Measurements from ENCODE around the gene MAP4. TPM values are rescaled to one million over a fixed set of nuclear protein-coding genes. Genes with fewer than 3 reads are reported as not detected.

MAP4 gene
- total RNA-seq, 1 donor from 2014 or later: 54.6 TPM

DNA sequence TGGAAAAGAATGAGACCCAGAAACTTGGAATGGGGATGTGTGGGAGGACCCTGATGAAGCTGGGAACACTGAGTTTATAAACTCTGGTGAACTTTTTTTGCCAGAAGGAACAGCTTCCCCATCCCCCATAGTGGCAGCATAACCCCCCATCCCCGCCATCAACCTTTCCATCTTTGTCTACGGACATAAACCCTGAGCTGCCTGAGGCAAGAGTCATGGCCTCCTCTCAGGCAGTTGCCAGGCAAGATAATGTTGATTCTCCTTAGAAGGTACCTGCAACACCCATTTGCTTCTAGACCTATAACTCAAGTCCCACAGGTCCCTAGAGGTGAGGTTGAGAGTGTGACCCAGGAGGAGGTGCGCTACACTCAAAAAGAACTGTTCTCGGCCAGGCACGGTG is 11.5 kb downstream of the MAP4 start:
- no peak overlapping the region for H3K4me3 Mint-ChIP-seq
- Histone ChIP-seq H3K4me1 (no peaks in the 10 kb centered on the region), H3K27me3 (no peaks in the 10 kb centered on the region), H3K4me3 (no peak overlapping the region), H2AFZ (replicated peaks) (no peak overlapping the region), H3K79me2 (ENCODE audit: low read depth) (peaks cover 13% of the 10 kb centered on the region), H3F3A (ENCODE audit: low read depth) (no peaks in the 10 kb centered on the region), H3K9me3 (ENCODE audit: low read depth) (no peaks in the 10 kb centered on the region), H3K27ac (no peak overlapping the region), H3K9ac (no peak overlapping the region), H3K4me2 (no peak overlapping the region), H4K20me1 (ENCODE audit: low read depth) (no peaks in the 10 kb centered on the region), H3K36me3 (no peaks in the 10 kb centered on the region)
- DNase-seq (ENCODE audit: low spot score): no peak
- H3K27ac Mint-ChIP-seq: no peak overlapping the region
- peaks cover 3% of the 10 kb centered on the region for H3K27me3 Mint-ChIP-seq (ENCODE audit: insufficient read depth, low read depth)
- H3K4me1 Mint-ChIP-seq: no peaks in the 10 kb centered on the region
- TF ChIP-seq EZH2phosphoT487 (IDR thresholded peaks at IDR 0.05): no peak
- TF ChIP-seq EZH2 (IDR thresholded peaks at IDR 0.05): no peak
- TF ChIP-seq, protein P1, sequence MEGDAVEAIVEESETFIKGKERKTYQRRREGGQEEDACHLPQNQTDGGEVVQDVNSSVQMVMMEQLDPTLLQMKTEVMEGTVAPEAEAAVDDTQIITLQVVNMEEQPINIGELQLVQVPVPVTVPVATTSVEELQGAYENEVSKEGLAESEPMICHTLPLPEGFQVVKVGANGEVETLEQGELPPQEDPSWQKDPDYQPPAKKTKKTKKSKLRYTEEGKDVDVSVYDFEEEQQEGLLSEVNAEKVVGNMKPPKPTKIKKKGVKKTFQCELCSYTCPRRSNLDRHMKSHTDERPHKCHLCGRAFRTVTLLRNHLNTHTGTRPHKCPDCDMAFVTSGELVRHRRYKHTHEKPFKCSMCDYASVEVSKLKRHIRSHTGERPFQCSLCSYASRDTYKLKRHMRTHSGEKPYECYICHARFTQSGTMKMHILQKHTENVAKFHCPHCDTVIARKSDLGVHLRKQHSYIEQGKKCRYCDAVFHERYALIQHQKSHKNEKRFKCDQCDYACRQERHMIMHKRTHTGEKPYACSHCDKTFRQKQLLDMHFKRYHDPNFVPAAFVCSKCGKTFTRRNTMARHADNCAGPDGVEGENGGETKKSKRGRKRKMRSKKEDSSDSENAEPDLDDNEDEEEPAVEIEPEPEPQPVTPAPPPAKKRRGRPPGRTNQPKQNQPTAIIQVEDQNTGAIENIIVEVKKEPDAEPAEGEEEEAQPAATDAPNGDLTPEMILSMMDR (IDR thresholded peaks at IDR 0.05): no peak
- H3K36me3 Mint-ChIP-seq: peaks cover 20% of the 10 kb centered on the region
- H3K9me3 Mint-ChIP-seq: peaks cover 4% of the 10 kb centered on the region

DNA sequence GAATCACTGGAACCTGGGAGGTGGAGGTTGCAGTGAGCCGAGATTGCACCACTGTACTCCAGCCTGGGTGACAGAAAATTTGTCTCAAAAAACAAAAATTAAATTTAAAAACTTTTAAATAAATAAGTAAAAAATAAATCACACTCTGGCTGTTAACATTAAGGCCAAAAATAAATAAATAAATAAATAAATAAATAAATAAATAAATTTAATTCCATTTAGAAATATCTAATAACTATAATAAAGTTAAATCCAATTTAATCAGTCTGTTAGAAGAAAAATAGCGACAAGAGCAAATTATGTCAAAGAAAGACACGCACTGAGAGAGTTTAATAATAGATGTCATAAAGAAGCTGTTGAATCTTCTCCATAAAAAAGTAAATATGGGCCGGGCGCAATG is 13.4 kb downstream of the MAP4 start:
- Mint-ChIP-seq H3K36me3 (peaks cover 17% of the 10 kb centered on the region), H3K27me3 (ENCODE audit: insufficient read depth, low read depth) (peaks cover 3% of the 10 kb centered on the region), H3K4me3 (no peak overlapping the region), H3K4me1 (no peaks in the 10 kb centered on the region), H3K27ac (no peak overlapping the region), H3K9me3 (peaks cover 4% of the 10 kb centered on the region)
- no peak overlapping the region for H3K27ac ChIP-seq
- no peak overlapping the region for H3K9ac ChIP-seq
- no peaks in the 10 kb centered on the region for H3F3A ChIP-seq (ENCODE audit: low read depth)
- H4K20me1 ChIP-seq (ENCODE audit: low read depth): no peaks in the 10 kb centered on the region
- H3K4me1 ChIP-seq: no peaks in the 10 kb centered on the region
- DNase-seq (ENCODE audit: low spot score): no peak
- no peaks in the 10 kb centered on the region for H3K9me3 ChIP-seq (ENCODE audit: low read depth)
- H3K27me3 ChIP-seq: no peaks in the 10 kb centered on the region
- H3K36me3 ChIP-seq: no peaks in the 10 kb centered on the region
- no peak overlapping the region for H3K4me3 ChIP-seq
- no peak overlapping the region for H2AFZ ChIP-seq (replicated peaks)
- no peak for TF ChIP-seq EZH2phosphoT487 (IDR thresholded peaks at IDR 0.05)
- TF ChIP-seq, protein P1 (IDR thresholded peaks at IDR 0.05): no peak
- no peak for TF ChIP-seq EZH2 (IDR thresholded peaks at IDR 0.05)
- no peak overlapping the region for H3K4me2 ChIP-seq
- peaks cover 16% of the 10 kb centered on the region for H3K79me2 ChIP-seq (ENCODE audit: low read depth)

DNA sequence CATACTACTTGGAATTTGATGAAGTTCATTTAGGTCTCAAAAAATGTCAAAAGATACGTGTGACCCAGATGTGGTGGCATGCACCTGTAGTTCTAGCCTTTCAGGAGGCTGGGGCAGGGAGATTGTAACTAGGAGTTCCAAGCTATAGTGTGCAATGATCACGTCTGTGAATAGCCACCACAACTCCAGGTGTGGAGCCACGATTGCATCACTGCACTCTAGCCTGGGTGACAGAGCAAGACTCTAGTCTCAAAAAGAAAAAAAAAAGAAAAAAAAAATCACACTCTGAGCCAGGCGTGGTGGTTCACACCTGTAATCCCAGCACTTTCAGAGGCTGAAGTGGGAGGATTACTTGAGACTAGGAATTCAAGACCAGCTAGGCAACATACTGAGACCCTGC is 14.2 kb downstream of the MAP4 start:
- no peak overlapping the region for H2AFZ ChIP-seq (replicated peaks)
- no peaks in the 10 kb centered on the region for H3F3A ChIP-seq (ENCODE audit: low read depth)
- no peak overlapping the region for H3K27ac ChIP-seq
- no peak overlapping the region for H3K4me3 Mint-ChIP-seq
- no peak overlapping the region for H3K4me3 ChIP-seq
- H3K27me3 Mint-ChIP-seq (ENCODE audit: insufficient read depth, low read depth): peaks cover 3% of the 10 kb centered on the region
- H3K9ac ChIP-seq: no peak overlapping the region
- TF ChIP-seq EZH2 (IDR thresholded peaks at IDR 0.05) (no peak), EZH2phosphoT487 (IDR thresholded peaks at IDR 0.05) (no peak)
- TF ChIP-seq, protein P1 (IDR thresholded peaks at IDR 0.05): no peak
- H3K9me3 ChIP-seq (ENCODE audit: low read depth): no peaks in the 10 kb centered on the region
- H3K27ac Mint-ChIP-seq: no peak overlapping the region
- H3K27me3 ChIP-seq: no peaks in the 10 kb centered on the region
- no peaks in the 10 kb centered on the region for H3K36me3 ChIP-seq
- no peak overlapping the region for H3K4me2 ChIP-seq
- H3K36me3 Mint-ChIP-seq: peaks cover 14% of the 10 kb centered on the region
- no peak for DNase-seq (ENCODE audit: low spot score)
- peaks cover under 1% of the 10 kb centered on the region for H3K4me1 ChIP-seq
- H3K4me1 Mint-ChIP-seq: no peaks in the 10 kb centered on the region
- peaks cover 4% of the 10 kb centered on the region for H3K9me3 Mint-ChIP-seq
- peaks cover under 1% of the 10 kb centered on the region for H4K20me1 ChIP-seq (ENCODE audit: low read depth)
- H3K79me2 ChIP-seq (ENCODE audit: low read depth): peaks cover 24% of the 10 kb centered on the region

Data from neural progenitor cell (in vitro differentiated cells).